CD1c-positive myeloid dendritic cell (primary cell): Measurements from ENCODE around the gene DRD4.

Experiments
- DNase-seq: peaks from one replicate; pipeline ENCODE4 v3.0.0-alpha.2; 2016; ENCODE audit errors: extremely low spot score

The DRD4 gene

GRCh38 chr11:636511-637332 lies at the start of gene DRD4:
Gene DRD4, plus strand, starts transcription at chr11:637269. Its CDS starts 36 bp downstream, at chr11:637305.
- DNase-seq, result no peak

- DNase-seq, result no peak
These were observed 49.5 kb upstream of the DRD4 start for GRCh38 chr11:587546-587945.

DNA sequence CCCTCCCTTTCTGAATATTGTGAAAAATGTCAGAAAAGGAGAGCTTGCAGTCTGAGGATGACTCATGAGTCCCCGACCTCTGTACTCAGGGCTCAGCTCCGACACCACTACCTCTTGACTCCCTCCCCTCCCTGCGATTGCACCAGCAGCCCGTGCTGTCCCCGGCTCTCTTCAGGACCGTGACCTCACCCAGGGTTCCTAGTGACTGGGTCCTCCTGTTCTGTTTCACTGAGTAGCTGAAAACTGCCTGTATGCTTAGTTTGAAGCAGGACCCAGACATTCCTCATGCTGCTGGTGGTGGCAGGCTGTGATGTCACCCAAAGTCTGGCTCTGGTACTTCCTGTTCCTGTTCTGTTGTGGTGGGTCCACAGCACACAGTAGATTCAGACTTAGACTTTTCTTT lies 49.1 kb upstream of the DRD4 start:
- peak; percentile 90 for DNase-seq

- no peak for DNase-seq
These were observed 47.3 kb upstream of the DRD4 start for GRCh38 chr11:589798-590197.

DNA sequence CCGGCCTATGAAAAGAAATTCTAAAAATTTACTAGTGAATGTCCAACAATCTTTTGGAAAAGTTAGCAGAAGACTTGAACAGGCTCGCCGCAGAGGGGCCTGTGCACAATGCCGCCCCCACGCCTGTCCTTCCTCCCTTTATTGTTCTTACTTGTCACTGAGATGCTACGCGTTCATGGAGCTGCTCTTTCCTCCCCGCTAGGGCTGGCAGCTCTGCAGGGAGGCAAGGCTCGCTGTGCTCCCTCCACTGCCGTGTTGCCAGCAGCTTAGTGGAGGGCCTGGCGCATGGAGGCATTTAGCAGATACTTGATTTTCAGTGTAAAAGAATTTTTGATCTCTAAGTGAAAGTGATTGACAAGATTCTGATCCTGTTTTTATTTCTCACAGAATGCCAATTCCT lies 46.1 kb upstream of the DRD4 start:
- DNase-seq, result no peak

- no peak for DNase-seq
These were observed 44.6 kb upstream of the DRD4 start for GRCh38 chr11:592501-592900.

DNA sequence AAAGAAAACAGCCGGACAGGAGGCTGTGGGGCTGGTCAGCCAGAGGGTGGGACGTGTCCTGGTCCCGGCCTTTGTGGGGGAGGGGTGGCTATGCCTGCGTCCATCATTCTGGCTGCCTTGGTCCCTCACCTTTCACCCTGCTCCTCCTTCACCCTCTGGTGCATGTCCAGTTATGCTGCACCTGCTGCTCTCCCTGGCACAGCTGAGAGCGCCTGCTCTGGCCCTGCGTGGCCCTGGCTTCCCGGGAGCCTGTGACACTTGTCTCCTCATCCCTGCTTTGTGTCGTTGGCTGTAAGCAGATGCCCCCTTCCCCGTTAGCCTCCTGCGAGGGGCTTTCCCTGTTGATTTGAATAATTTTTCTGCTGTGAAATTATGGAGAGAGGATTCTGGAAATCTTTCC lies 44.2 kb upstream of the DRD4 start:
- no peak for DNase-seq

GRCh38 chr11:593347-593746 lies 43.7 kb upstream of the DRD4 start:
- no peak for DNase-seq

DNA sequence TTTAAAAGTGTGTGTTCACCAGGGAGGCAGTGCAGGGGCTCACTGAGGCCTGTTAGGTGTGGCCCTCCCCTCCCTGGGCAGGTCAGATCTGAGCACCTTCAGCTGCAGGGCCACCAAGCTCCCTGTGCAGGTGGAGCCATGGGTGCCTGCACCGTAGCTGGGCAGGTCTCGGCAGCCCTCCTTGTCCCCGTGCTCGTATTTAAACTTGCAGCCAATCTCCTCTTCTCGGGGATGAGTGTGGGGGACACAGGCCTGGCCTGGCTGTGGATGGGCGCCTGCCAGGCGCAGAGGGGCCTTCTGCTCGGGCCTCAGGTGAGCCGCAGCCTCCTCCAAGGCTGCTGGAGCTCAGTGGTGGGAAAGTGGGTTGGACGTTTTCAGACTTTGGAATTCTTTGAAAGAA lies 41.7 kb upstream of the DRD4 start:
- DNase-seq, result no peak

DNA sequence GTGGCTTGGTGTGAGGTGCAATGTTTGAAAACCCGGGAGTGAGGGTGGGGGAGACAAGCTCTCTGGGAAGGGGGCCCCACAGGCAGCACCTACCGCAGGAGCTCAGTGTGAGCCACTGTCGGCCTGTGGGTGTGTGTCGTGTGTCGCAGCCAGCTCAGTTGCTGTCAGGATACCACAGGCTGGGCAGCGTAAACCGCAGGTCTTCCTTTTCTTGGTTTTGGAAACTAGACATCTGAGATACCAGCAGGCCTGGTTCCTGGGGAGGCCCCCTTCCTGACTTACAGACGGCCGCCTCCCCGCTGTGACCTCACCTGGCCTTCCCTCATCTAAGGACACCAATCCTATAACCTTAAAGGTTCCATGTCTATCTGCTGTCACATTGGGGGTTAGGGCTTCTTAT lies 40.7 kb upstream of the DRD4 start:
- no peak for DNase-seq

DNA sequence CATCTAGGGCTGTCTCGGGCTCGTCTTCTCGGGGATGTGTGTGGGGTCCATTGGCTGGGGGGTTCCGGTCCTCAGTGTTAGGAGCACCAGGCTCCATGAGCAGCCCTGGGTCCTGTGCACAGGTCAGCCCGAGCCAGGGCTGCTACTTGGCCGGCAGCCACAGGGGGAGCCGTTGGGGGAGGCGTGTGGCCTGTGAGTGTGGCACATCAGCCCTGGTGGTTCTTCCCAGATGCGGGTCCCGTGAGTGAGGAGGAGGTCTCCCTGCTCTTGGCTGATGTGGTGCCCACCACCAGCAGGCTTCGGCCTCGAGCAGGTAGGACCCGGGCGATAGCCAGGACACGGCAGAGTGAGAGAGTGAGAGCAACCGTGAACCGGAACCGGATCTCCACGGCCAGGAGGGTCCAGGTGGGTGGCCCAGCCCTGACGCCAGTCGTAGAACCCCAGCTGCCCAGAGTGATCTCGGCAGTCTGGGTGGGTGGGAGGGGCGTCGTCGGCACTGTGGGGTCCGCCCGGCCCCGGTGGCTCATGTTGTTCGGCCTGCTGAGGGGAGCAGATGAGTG lies 39.8 kb upstream of the DRD4 start:
- DNase-seq, result no peak

DNA sequence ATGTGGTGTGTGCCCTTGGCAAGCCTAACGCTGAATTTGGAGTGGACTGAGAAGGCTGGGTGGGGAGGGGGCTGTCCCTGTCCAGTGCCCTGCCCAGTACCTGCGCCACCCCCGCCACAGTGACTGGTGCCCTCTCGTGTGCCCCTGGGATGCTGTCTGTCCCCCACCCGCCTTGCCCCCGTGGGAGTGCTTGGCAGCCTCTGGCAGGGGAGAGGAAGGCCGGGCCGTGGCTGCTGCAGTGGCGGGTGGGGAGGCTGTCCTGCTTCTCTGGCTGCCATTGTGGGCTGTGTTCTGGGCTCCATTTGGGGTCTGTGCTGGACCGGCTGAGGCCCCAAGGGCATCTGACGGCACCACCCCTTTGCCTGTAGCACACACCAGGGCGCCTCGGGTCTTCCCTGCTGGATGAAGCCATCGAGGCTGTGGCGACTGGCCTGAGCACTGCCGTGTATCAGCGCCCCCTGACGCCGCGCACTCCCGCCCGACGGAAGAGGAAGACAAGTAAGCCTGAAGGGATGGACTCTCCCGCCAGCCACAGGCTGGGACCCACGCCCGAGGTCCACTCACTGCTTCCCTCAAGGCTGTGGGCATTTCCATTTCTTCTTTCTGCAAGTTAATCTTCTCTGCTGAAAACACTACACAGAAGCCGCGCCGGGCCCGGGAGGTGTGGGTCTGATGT lies 38.9 kb upstream of the DRD4 start:
- DNase-seq, result no peak

- DNase-seq, result no peak
These were observed 35.4 kb upstream of the DRD4 start for GRCh38 chr11:601573-602245.

DNA sequence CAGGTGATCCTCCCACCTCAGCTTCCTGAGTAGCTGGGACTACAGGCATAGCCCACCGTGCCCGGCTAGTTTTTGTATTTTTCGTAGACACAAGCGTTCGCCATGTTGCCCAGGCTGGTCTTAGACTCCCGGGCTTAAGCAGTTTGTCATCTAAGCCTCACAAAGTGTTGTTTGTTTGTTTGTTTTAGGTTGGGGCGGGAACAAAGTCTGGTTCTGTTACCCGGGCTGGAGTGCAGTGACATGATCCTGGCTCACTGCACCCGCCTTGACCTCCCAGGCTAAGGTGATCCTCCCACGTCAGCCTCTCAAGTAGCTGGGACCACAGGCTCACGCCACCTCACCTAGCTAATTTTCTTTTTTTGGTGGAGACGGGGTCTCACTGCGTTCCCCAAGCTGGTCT lies 33.9 kb upstream of the DRD4 start:
- no peak for DNase-seq

GRCh38 chr11:605286-606129 lies 31.6 kb upstream of the DRD4 start:
- DNase-seq, result no peak

- DNase-seq, result no peak
These were observed 30.8 kb upstream of the DRD4 start for GRCh38 chr11:606245-606644.

GRCh38 chr11:607020-607780 lies 29.9 kb upstream of the DRD4 start:
- no peak for DNase-seq

DNA sequence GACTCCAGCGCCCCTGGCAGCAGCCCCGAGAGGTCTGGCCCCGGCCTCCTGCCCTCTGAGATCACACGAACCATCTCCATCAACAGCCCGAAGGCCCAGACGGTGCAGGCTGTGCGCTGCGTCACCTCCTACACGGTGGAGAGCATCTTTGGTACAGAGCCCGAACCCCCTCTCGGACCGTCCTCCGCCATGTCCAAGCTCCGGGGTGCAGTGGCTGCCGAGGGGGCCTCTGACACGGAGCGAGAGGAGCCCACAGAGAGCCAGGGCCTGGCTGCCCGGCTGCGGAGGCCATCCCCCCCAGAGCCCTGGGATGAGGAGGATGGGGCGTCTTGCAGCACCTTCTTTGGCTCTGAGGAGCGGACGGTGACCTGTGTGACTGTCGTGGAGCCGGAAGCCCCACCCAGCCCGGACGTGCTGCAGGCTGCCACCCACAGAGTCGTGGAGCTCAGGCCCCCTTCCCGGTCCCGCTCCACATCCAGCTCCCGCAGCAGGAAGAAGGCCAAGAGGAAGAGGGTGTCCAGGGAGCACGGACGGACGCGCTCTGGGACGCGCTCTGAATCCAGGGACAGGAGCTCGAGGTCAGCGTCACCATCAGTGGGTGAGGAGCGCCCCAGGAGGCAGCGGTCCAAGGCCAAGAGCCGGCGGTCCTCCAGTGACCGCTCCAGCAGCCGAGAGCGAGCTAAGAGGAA lies 29.0 kb upstream of the DRD4 start:
- no peak for DNase-seq

DNA sequence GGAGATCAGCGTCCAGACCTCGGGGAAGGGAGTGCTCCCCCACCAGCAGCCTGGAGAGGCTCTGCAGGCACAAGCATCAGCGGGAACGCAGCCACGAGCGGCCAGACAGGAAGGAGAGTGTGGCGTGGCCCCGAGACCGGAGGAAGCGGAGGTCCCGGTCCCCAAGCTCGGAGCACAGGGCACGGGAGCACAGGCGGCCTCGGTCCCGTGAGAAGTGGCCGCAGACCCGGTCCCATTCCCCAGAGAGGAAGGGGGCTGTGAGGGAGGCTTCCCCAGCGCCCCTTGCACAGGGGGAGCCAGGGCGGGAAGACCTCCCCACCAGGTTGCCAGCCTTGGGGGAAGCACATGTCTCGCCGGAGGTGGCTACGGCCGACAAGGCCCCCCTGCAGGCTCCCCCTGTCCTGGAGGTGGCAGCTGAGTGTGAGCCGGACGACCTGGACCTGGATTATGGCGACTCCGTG lies 28.2 kb upstream of the DRD4 start:
- no peak for DNase-seq

DNA sequence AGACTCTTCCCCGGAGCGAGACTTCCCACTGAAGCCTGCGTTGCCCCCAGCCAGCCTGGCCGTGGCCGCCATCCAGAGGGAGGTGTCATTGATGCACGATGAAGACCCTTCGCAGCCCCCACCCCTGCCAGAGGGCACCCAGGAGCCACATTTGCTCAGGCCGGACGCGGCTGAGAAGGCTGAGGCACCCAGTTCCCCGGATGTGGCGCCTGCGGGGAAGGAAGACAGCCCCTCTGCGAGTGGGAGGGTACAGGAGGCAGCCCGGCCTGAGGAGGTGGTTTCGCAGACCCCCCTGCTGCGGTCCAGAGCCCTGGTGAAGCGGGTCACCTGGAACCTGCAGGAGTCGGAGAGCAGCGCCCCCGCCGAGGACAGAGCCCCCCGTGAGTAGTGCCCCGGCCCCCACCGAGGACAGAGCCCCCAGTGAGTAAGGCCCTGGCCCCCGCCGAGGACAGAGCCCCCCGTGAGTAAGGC lies 27.7 kb upstream of the DRD4 start:
- no peak for DNase-seq
